ENCODE measurements around the gene REEP1.

Gene REEP1

GRCh38 chr2:86337244-86337835, at the start of gene REEP1:
Gene REEP1 (minus strand): TSS chr2:86337626. CDS start chr2:86337510, 116 bp downstream.
- DNase-seq (ENCODE audit: low read depth), result no peak

GRCh38 chr2:86383844-86384243, 46.4 kb upstream of the REEP1 start:
- DNase-seq (ENCODE audit: low read depth), result peak; percentile 77

GRCh38 chr2:86382698-86383097, 45.3 kb upstream of the REEP1 start:
- no peak for DNase-seq (ENCODE audit: low read depth)

GRCh38 chr2:86382108-86382507, 44.7 kb upstream of the REEP1 start:
- no peak for DNase-seq (ENCODE audit: low read depth)

GRCh38 chr2:86378469-86378868, 41.0 kb upstream of the REEP1 start:
- DNase-seq (ENCODE audit: low read depth), result no peak

GRCh38 chr2:86375623-86376022, 38.2 kb upstream of the REEP1 start:
- no peak for DNase-seq (ENCODE audit: low read depth)

GRCh38 chr2:86372641-86373502, 35.4 kb upstream of the REEP1 start:
- DNase-seq (ENCODE audit: low read depth), result peak; percentile 40

GRCh38 chr2:86372133-86372532, 34.7 kb upstream of the REEP1 start:
- no peak for DNase-seq (ENCODE audit: low read depth)

- no peak for DNase-seq (ENCODE audit: low read depth)
Observed at GRCh38 chr2:86371527-86371926, 34.1 kb upstream of the REEP1 start.

GRCh38 chr2:86370579-86370978, 33.2 kb upstream of the REEP1 start:
- no peak for DNase-seq (ENCODE audit: low read depth)

- peak; percentile 73 for DNase-seq (ENCODE audit: low read depth)
Observed at GRCh38 chr2:86368161-86368824, 30.9 kb upstream of the REEP1 start.

- no peak for DNase-seq (ENCODE audit: low read depth)
Observed at GRCh38 chr2:86367499-86367777, 30.0 kb upstream of the REEP1 start.

GRCh38 chr2:86366651-86367498, 29.4 kb upstream of the REEP1 start:
- no peak for DNase-seq (ENCODE audit: low read depth)

GRCh38 chr2:86364894-86365293, 27.5 kb upstream of the REEP1 start:
- no peak for DNase-seq (ENCODE audit: low read depth)

GRCh38 chr2:86360776-86361175, 23.4 kb upstream of the REEP1 start:
- no peak for DNase-seq (ENCODE audit: low read depth)

GRCh38 chr2:86358957-86359356, 21.5 kb upstream of the REEP1 start:
- no peak for DNase-seq (ENCODE audit: low read depth)

- DNase-seq (ENCODE audit: low read depth), result no peak
Observed at GRCh38 chr2:86357392-86357963, 20.1 kb upstream of the REEP1 start.

GRCh38 chr2:86352727-86353221, 15.3 kb upstream of the REEP1 start:
- DNase-seq (ENCODE audit: low read depth), result no peak

GRCh38 chr2:86352137-86352726, 14.8 kb upstream of the REEP1 start:
- no peak for DNase-seq (ENCODE audit: low read depth)

GRCh38 chr2:86350751-86351150, 13.3 kb upstream of the REEP1 start:
- DNase-seq (ENCODE audit: low read depth), result no peak

GRCh38 chr2:86347401-86347800, 10.0 kb upstream of the REEP1 start:
- DNase-seq (ENCODE audit: low read depth), result no peak
